Measurements from ENCODE around the gene ADD1. TPM values are rescaled to one million over a fixed set of nuclear protein-coding genes. Genes with fewer than 3 reads are reported as not detected.
A peak's percentile ranks its signal among the peaks of the same experiment; 100 is the strongest.

ADD1 gene
- total RNA-seq, 1 experiment from 2014 or later, result 163 TPM

GRCh38 chr4:2923141-2923551, 79.5 kb downstream of the ADD1 start:
- Histone ChIP-seq H3K4me1 (ENCODE audit: insufficient read depth, low read length) (peaks cover 6% of the 10 kb centered on the region; the same call in 1 of the 2 replicates), H2BK120ac (ENCODE audit: low read depth, low read length, poor library complexity, severe bottlenecking) (no peak overlapping the region), H3K79me1 (ENCODE audit: insufficient read depth, low read depth, low read length, poor library complexity, severe bottlenecking) (no peaks in the 10 kb centered on the region), H3K56ac (ENCODE audit: insufficient read length, low read depth, low read length) (no peak overlapping the region), H3K14ac (ENCODE audit: insufficient read depth, low read length) (no peak overlapping the region), H3K9me3 (ENCODE audit: control insufficient read depth, low read depth, low read length) (no peaks in the 10 kb centered on the region), H3K4ac (ENCODE audit: low read depth, low read length) (no peak overlapping the region), H2BK20ac (ENCODE audit: low read depth, low read length, poor library complexity, severe bottlenecking) (no peak overlapping the region), H3K4me2 (ENCODE audit: insufficient read depth, insufficient read length, low read length) (no peak overlapping the region), H3K9ac (ENCODE audit: extremely low read depth, insufficient read length, low read length) (no peak overlapping the region), H2AK5ac (ENCODE audit: insufficient read length, low read length) (no peak overlapping the region), H4K5ac (ENCODE audit: insufficient read length, low read depth, low read length) (no peak overlapping the region), H2AFZ (ENCODE audit: low read length) (no peak overlapping the region), H3K23ac (ENCODE audit: insufficient read length, low read depth, low read length) (no peak overlapping the region), H3K23me2 (ENCODE audit: insufficient read length, low read depth, low read length, poor library complexity, severe bottlenecking) (no peaks in the 10 kb centered on the region), H3K27me3 (ENCODE audit: insufficient read depth, low read length) (no peaks in the 10 kb centered on the region), H3K18ac (ENCODE audit: insufficient read length, low read depth, low read length) (no peak overlapping the region), H3K27ac (ENCODE audit: insufficient read length, low read depth, low read length) (peak overlapping the region; percentile 59), H4K91ac (ENCODE audit: insufficient read length, low read depth, low read length) (no peak overlapping the region), H4K20me1 (ENCODE audit: control insufficient read depth, insufficient read depth, insufficient read length) (peaks cover 2% of the 10 kb centered on the region), H3T11ph (ENCODE audit: low read length) (no peak overlapping the region), H3K79me2 (ENCODE audit: insufficient read depth, low read length) (no peaks in the 10 kb centered on the region), H4K8ac (replicated peaks; ENCODE audit: insufficient read length, low read depth, low read length) (no peak overlapping the region), H2BK15ac (ENCODE audit: low read depth, low read length) (no peak overlapping the region), H2BK5ac (ENCODE audit: insufficient read length, low read length) (no peak overlapping the region), H2BK12ac (ENCODE audit: insufficient read length, low read depth, low read length) (no peak overlapping the region)
- no peak for DNase-seq
- Mint-ChIP-seq H3K4me1 (peaks cover 32 to 35% of the 10 kb centered on the region in 2 experiments), H3K9me3 (peaks cover 25 to 39% of the 10 kb centered on the region in 2 experiments), H3K4me3 (peak overlapping the region; percentile 19 to 44; a peak in 3 of 5 replicates), H3K27ac (peak overlapping the region; percentile 92 to 94 (median 93)), H3K36me3 (ENCODE audit: insufficient read depth in 1 of 3, low read depth in 3 of 3) (peaks cover 74 to 86% (median 83%) of the 10 kb centered on the region in 3 experiments), H3K27me3 (ENCODE audit: low read depth) (no peaks in the 10 kb centered on the region)
- WGBS (ENCODE audit: extremely low coverage, insufficient read length, low lambda C conversion rate), result no CpG with 5 or more reads among the region's 10 CpGs
- no peak for TF ChIP-seq CTCF (conservative IDR thresholded peaks at IDR 0.05)
